Measurements from ENCODE around the gene ARID5B. TPM values are rescaled to one million over a fixed set of nuclear protein-coding genes. Genes with fewer than 3 reads are reported as not detected.

ARID5B gene
- total RNA-seq, 1 experiment from 2014 or later = 15.7 TPM

DNA sequence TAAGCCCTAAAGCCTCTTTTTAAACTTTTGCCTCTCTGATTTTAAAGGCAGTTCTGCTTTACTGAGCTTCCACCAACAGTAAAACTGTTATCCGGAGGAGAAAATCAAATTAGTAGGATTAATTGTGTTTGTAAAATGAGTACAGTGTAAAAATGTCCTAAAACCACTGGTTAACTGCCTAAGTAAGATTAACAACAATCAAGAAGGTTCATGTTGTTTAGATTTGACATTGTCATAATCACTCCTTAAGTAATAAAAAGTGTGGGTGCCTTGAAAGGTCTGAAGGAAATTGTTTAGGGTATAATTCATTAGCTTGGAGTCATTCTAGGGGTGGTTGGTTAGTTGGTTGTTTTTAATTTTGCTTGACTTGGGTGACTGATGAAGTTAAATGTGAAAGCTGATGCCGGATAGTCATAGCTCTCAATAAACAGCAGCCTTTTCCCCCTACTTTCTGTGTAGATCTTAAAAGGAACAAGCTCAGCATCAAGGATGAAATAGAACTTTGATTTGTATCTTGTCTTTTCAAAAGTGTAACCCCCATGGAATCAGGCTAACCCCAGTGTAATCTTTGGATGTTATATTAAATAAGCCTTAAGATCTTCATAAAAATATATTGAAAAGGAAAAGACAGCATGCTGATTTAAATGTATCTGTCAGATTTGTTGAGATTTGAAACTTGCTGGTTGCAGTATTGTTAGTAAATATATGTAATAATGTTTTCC, 148.3 kb downstream of the ARID5B start:
- DNase-seq (ENCODE audit: low spot score) = no peak

DNA sequence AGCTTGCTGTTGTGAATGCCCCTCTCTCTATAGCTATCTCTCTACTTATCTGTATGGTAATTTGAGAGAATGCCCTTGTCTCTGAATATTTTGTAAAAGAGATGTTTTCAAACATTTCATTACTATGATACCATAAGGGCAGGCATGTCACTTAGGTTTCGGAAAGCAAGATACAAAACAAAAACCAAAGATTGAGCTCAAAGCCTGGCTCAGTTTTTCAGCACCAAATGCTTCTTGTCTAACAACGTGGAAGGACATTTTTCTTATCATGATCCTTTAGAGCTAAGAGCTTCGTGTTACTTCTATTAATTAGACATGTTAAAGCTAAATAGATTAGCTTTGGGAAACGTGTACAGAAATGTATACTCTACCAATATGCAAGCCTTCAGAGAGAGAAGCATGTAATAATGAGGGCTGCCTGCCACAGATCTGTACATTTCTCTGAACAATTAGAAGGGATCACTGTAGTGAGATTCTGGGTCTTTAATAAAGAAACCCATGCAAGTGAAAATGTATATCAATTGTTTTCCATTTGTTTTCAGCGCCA, 148.9 kb downstream of the ARID5B start:
- DNase-seq (ENCODE audit: low spot score) = no peak

DNA sequence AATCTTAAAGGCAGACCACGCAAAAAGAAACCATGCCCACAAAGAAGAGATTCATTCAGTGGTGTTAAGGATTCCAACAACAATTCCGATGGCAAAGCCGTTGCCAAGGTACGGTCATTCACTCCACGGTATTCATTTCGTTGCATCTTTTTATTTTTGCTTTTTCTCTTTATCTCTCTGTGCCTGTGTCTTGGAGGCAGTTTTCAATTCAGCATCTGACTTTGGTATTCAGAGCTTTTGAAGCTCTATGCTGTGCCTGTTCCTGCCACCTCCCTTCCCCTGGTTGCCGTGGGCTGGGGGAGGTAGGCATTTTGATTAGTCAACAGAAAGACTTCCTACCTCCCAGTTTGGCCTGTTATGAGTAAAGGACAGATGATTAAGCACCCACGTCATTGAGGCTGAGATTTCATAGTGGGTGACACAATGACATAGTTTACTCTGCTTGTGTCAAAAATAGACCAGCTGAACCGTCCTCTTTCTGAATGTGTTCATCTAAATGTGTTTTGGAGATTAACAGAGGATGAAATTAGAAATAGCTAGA, 149.5 kb downstream of the ARID5B start:
- DNase-seq (ENCODE audit: low spot score) = peak; percentile 81

GRCh38 chr10:62052276-62052675, 150.8 kb downstream of the ARID5B start:
- DNase-seq (ENCODE audit: low spot score) = no peak

DNA sequence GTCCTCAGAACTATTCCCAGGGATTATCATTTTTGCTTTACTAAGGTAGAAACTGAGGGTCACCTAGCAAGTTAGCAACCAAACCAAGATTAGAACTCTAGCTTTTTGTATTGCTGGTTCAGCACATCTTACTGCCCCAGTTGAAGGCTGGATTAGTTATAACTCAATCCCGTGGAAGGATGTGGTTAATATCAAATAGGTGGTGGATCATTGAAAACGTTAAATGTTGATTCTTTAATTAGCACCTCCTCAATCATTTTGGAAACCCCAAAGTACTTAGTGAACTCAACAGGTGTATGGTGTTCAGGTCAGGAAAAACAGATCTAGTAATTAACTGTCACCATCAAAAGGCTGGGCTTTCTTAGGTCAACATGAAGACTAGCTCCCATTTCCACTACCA, 152.4 kb downstream of the ARID5B start:
- no peak for DNase-seq (ENCODE audit: low spot score)

GRCh38 chr10:62054408-62054807, 152.9 kb downstream of the ARID5B start:
- DNase-seq (ENCODE audit: low spot score) = no peak

DNA sequence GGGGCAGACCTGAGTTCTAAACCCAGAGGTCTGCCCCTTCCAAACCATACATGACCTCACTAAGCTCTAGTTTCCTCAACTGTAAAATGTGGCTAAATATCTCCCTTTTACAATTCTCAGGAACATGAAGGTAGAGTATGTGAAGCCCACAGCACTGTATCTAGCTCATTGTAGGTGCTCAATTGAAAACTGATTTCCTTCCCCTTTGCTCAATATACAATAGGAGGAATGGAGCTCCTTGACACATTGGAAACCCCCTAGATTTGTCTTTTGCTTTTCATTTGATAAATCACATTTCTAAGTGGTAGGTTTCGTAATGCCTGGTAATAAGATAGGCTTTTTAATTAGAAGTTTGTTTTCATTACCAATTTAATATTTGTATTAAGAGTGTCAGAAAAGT, 153.3 kb downstream of the ARID5B start:
- no peak for DNase-seq (ENCODE audit: low spot score)

DNA sequence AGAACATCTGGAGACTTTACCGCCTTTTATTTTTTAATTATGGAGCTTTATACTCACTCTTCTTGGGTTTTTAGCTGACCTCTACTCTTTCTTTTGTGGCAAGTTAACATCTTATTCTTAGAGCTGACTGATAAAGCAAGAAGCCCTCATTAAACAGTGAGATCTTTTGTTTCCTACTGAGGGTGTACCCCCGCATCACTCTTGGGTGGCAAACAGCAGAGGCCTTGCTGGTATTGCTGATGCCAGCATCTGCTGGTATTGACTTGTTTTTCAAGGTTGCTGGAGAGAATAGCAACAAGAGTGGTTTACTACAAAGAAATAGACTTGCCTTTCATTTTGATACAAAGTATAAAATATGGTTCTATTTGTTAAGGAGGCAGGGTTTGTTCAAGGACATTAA, 154.7 kb downstream of the ARID5B start:
- DNase-seq (ENCODE audit: low spot score) = no peak

DNA sequence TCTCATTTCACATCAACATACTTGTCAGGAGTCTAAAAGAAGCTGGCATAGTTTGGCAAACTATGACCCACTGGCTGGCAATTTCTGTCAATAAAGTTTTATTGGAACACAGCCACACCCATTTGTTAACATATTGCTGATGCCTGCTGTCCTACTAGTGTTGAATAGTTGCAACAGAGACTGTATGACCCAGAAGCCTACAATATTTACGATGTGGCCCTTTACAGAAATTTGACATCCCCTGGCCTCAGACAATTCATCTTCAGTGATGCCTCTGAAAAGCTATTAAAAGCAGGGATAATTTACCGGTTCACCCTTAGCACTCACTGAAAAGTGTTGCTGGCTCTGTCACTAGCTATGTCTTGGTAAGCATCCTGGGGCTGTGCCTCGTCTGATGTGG, 155.2 kb downstream of the ARID5B start:
- no peak for DNase-seq (ENCODE audit: low spot score)

GRCh38 chr10:62057359-62057758, 155.9 kb downstream of the ARID5B start:
- DNase-seq (ENCODE audit: low spot score) = no peak

DNA sequence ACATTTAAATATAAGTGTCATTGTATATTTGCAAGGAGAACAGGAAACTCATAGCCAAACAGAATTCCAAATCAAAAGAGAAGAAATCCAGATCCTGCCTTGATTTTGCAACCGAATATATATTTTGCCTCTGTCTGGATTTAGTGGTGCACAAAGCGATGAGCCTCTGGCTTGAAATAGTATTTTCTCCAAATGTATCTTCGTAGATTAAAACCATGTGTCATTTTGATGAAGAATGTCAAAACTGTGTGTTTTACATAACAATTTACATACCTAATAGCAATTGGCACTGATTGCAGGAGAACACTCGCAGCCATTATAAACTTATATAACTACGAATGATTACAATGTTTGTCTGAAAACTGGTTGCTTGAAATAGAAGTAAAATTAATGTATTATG, 156.4 kb downstream of the ARID5B start:
- DNase-seq (ENCODE audit: low spot score) = no peak

GRCh38 chr10:62058476-62058875, 157.0 kb downstream of the ARID5B start:
- no peak for DNase-seq (ENCODE audit: low spot score)

GRCh38 chr10:62058896-62059216, 157.4 kb downstream of the ARID5B start:
- no peak for DNase-seq (ENCODE audit: low spot score)

GRCh38 chr10:62059217-62059920, 157.9 kb downstream of the ARID5B start:
- DNase-seq (ENCODE audit: low spot score) = no peak

DNA sequence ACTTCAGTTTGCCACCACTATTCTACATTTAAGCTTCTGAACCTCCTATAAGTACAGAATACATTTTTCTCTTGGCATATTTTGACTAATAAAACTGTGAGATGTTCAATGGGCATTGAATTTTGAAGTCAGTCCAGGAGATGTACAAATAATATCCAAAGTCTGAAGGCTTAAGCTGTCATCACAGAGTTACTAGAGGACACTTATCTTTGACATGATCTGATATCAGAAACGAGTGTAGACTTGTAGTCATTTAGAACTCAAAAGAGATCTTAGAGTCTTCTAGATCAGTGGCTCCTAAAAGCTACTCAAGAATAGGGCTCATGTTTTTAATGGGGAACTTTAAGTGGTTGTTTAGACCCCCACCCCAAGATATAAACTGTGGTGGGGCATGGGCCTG, 160.5 kb downstream of the ARID5B start:
- DNase-seq (ENCODE audit: low spot score) = no peak

- no peak for DNase-seq (ENCODE audit: low spot score)
These were observed 161.4 kb downstream of the ARID5B start for GRCh38 chr10:62062752-62063512.

GRCh38 chr10:62063795-62064472, 162.4 kb downstream of the ARID5B start:
- DNase-seq (ENCODE audit: low spot score) = no peak

GRCh38 chr10:62067560-62067959, 166.1 kb downstream of the ARID5B start:
- no peak for DNase-seq (ENCODE audit: low spot score)

- DNase-seq (ENCODE audit: low spot score) = no peak
These were observed 167.0 kb downstream of the ARID5B start for GRCh38 chr10:62068464-62068863.

DNA sequence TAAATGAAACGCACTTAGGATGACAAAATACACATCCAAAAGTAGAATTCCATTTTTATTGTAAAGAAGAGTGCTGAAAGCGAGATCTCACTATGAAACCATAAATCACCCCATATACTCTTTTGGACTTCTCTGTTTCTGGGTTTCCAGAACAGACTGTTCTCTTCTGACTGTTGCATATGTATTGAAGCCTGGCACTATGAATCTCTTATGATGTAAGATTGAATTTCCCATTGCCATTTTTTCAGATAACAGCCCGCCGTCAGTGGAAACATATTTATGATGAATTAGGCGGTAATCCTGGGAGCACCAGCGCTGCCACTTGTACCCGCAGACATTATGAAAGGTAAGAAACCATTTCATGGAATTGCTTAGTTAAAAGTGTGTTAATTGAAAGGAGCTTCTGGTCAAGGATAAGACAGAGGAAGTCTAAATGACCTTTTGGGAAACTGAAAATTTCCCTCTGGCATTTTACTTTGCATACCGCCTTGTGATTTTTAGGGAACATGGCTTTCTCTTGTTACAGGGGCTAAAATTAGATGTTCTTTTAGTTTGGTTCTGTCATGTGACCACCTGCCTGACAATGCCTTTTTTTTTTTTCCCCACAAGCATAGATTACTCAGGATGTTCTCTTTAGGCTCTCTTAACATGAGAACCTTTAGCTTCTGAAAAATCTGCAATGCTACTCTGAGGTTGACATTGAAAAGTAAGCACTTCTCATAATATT, 168.1 kb downstream of the ARID5B start:
- no peak for DNase-seq (ENCODE audit: low spot score)

- no peak for DNase-seq (ENCODE audit: low spot score)
These were observed 170.4 kb downstream of the ARID5B start for GRCh38 chr10:62071846-62072281.

Measured in H4 (cell line).